Heart right ventricle (tissue), 16 donors: Measurements from ENCODE around the gene PRR14L. TPM values are rescaled to one million over a fixed set of nuclear protein-coding genes. Genes with fewer than 3 reads are reported as not detected.

Experiments
- ATAC-seq, 8 donors: fragments of 200-7000 bp; cut with Tn5 transposase; one replicate each; pipeline ENCODE4 v1.9.1; 2020; ENCODE audit warnings: mild to moderate bottlenecking in 8 of 8, moderate library complexity in 8 of 8, moderate number of reproducible peaks in 1 of 8
- DNase-seq, 2 donors: peaks; one replicate each; pipeline ENCODE4 v3.0.0-alpha.2; 2020
- H3K27ac ChIP-seq, 10 donors: fragments of 200-600 bp; sonication (generic) in 2 of 10; one replicate each; pipeline versions ENCODE4 v1.5.0 to v1.8.0; 2020 to 2022; ENCODE audit warnings: mild to moderate bottlenecking in 3 of 10
- H3K27me3 ChIP-seq, 7 donors: fragments of 200-600 bp; one replicate each; pipeline ENCODE4 v1.8.0; 2021 to 2022; ENCODE audit warnings: mild to moderate bottlenecking in 2 of 7
- H3K36me3 ChIP-seq, 9 donors: fragments of 200-600 bp; sonication (generic) in 1 of 9; one replicate each; pipeline versions ENCODE4 v1.5.0 to v1.8.0; 2020 to 2022; ENCODE audit warnings: mild to moderate bottlenecking in 2 of 9
- H3K4me1 ChIP-seq, 9 donors: fragments of 200-600 bp; sonication (generic) in 1 of 9; one replicate each; pipeline versions ENCODE4 v1.5.0 to v1.8.0; 2020 to 2022; ENCODE audit warnings: mild to moderate bottlenecking in 4 of 9
- H3K4me3 ChIP-seq, 10 donors: fragments of 200-600 bp; sonication (generic) in 2 of 10; one replicate each; pipeline versions ENCODE4 v1.5.0 to v1.8.0; 2020 to 2022; ENCODE audit warnings: mild to moderate bottlenecking in 7 of 10, moderate library complexity in 2 of 10
- H3K9me3 ChIP-seq, 11 donors: fragments of 200-600 bp in 10 of 11; sonication (generic) in 2 of 11; one replicate each; pipeline versions ENCODE4 v1.5.0 to v1.8.0; 2013 to 2022; ENCODE audit warnings: mild to moderate bottlenecking in 2 of 11, control low read depth in 1 of 11, moderate library complexity in 1 of 11
- WGBS, 2 donors: extraction: QIAGEN DNeasy Blood & Tissue Kit; methylation state at CpG; one replicate each; pipeline ENCODE4 v1.1.7; 2013; ENCODE audit warnings: inconsistent platforms in 1 of 2; 5-methylcytosine and 5-hydroxymethylcytosine counted together
- intact Hi-C, 10 donors: fragments of 100-400 bp; cut with DNase I; formaldehyde crosslinking; loops; one replicate each; pipeline versions ENCODE4 v1.11.1 to v1.14.2; 2022
- polyA plus RNA-seq, 2 donors: library from polyadenylated mRNA; stranded (reverse); fragments of 200-250 nt; gene quantifications; one replicate each; pipeline ENCODE4 v1.2.3, GENCODE V29; 2013
- total RNA-seq, 10 donors: library from RNA; stranded (reverse); fragmentation: NEBNext Ultra II Directional in 3 of 10; extraction: Animal tissue kit (Norgen Biotek cat#: 25700) in 3 of 10; gene quantifications; one replicate each; pipeline versions ENCODE4 v1.2.1 to v1.2.4, GENCODE V29; 2021 to 2023
- TF ChIP-seq, protein P1 (sequence below), 9 donors: fragments of 200-600 bp; sonication (generic) in 2 of 9; IDR thresholded peaks; one replicate each; pipeline versions ENCODE4 v1.5.0 to v1.8.0; 2021 to 2022; ENCODE audit warnings: antibody characterized with exemption in 9 of 9, mild to moderate bottlenecking in 5 of 9, moderate library complexity in 1 of 9
- donor health status: Arrhythmogenic right ventricular cardiomyopathy.
- donor health status: ischemic (EF 13 %, LVEDD 7.1; RV severe dilation, severe dysfunction).
- donor health status: healthy with polysubstance abuse.
- donor health status: DM: no; HTN: yes; CAD: no.
- donor health status: DM: no; HTN: no; CAD: no.
- donor health status: ischemic (EF 25% LVEDD 6.9; RV normal size, moderate dysfunction).
- donor health status: ischemic (EF 25% LVEDD 5.7; RV mildly dilated, moderate dysfunction).
- donor health status: healthy.
- donor health status: DM: yes; HTN: yes; CAD: no.
- donor health status: Ischemic cardiomyopathy.
- donor health status: ischemic (EF 35%, LVEDD 5.7; RV mildly dilated, moderate dysfunction).
- donor health status: nonischemic (EF 11% LVEDD 7.7; RV severe dilation, severe dysfunction).
- donor health status: DM: yes; HTN: yes; CAD: no.
- donor health status: PGD.
- donor health status: ischemic (EF 29% LVEDD 5.4; RV normal size, mild dysfunction).
- donor health status: nonischemic (EF 23%, LVEDD 6.1; RV moderate dilation, normal function).

PRR14L gene
- total and polyA plus RNA-seq, 12 donors, result 4.0 to 19.6 (median 17.0) TPM

DNA sequence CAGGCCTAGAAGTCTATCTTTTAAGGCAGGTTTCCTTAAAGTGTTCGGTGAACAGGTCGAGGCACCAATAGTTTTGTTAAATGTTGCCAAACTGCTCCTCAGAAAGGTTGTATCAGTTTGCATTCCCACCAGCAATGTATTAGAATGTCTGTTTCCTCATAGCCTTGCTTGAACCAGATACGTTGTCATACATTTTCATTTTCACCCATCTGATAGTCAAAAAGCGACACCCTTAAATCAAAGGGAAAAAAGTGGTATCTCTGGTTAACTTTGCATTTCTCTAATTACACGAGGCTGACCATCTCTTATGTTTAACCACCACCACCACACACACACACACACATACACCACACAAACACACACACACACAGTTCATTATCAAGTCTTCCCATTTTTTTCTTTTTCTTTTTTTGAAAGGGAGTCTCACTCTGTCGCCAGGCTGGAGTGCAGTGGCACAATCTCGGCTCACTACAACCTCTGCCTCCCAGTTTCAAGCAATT is 16.3 kb downstream of the PRR14L start:
- WGBS, 2 donors, result 89 to 92% methylated on average over 7 of the region's 7 CpGs
- Histone ChIP-seq H3K27me3 (no peaks in the 10 kb centered on the region), H3K4me1 (peaks cover 0 to 9% (median 5%) of the 10 kb centered on the region in 9 donors), H3K9me3 (no peaks in the 10 kb centered on the region), H3K36me3 (peaks cover 0 to 74% (median 4%) of the 10 kb centered on the region in 9 donors), H3K4me3 (no peak overlapping the region), H3K27ac (no peak overlapping the region)
- ATAC-seq (no peak), DNase-seq (no peak)
- TF ChIP-seq, protein P1, sequence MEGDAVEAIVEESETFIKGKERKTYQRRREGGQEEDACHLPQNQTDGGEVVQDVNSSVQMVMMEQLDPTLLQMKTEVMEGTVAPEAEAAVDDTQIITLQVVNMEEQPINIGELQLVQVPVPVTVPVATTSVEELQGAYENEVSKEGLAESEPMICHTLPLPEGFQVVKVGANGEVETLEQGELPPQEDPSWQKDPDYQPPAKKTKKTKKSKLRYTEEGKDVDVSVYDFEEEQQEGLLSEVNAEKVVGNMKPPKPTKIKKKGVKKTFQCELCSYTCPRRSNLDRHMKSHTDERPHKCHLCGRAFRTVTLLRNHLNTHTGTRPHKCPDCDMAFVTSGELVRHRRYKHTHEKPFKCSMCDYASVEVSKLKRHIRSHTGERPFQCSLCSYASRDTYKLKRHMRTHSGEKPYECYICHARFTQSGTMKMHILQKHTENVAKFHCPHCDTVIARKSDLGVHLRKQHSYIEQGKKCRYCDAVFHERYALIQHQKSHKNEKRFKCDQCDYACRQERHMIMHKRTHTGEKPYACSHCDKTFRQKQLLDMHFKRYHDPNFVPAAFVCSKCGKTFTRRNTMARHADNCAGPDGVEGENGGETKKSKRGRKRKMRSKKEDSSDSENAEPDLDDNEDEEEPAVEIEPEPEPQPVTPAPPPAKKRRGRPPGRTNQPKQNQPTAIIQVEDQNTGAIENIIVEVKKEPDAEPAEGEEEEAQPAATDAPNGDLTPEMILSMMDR (IDR thresholded peaks at IDR 0.05), result no peak
- intact Hi-C loops, result no loop called here

DNA sequence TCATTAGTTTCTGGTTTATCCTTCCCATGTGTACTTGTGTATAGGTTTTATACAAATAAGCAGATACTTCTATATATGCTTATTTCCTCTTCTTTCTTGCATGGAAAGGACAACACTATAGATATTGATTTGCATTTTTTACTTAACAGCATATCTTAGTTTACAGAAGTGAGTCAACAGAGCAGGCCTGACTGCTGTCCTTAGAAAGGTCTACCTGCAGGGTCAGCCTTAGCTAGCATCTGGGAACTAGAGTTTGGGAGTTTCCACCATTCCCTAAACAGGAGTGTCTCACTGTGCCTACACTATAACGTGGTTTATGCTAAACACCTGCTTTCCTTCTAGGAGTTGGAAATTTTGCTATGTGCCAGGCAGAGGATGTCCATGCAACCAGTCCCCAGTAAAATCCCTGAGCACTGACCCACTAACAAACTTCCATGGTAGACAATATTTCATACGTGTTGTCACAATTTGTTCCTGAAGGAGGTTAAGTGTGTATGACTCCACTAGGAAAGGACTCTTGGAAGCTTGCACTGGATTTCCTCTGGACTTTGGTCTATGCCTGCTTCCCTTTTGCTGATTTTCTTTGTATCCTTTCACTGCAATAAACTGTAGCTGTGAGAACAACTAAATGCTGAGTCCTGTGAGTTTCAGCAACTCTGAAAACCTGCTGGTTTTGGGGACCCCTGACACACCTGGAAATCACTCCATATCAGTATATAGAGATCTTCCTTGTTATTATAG is 17.7 kb downstream of the PRR14L start:
- Histone ChIP-seq H3K27me3 (no peaks in the 10 kb centered on the region), H3K27ac (no peak overlapping the region), H3K36me3 (peaks cover 0 to 69% (median 4%) of the 10 kb centered on the region in 9 donors), H3K4me1 (peaks cover 0 to under 1% (median 0%) of the 10 kb centered on the region in 9 donors), H3K9me3 (no peaks in the 10 kb centered on the region), H3K4me3 (no peak overlapping the region)
- DNase-seq, result no peak
- intact Hi-C loops, result no loop called here
- TF ChIP-seq, protein P1 (IDR thresholded peaks at IDR 0.05), result no peak
- ATAC-seq, result no peak
- 74 to 80% methylated on average over 2 of the region's 2 CpGs for WGBS, 2 donors

DNA sequence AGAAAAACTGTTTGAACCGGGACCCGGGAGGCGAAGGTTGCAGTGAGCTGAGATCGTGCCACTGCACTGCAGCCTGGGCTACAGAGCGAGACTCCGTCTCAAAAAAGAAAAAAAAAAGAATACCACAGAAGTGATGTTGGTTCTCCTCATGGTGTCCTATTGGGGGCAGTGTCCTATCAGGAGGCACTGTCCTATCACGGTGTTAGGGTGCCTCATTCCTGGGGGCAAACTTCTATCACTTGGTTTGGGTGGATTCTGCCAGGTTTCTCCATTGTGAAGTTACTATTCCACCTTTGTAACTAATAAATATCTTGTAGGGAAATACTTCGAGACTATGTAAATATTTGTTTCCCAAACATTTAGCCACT is 19.6 kb downstream of the PRR14L start:
- intact Hi-C loops, result no loop called here
- no peak overlapping the region for H3K27ac ChIP-seq
- H3K27me3 ChIP-seq, result no peaks in the 10 kb centered on the region

DNA sequence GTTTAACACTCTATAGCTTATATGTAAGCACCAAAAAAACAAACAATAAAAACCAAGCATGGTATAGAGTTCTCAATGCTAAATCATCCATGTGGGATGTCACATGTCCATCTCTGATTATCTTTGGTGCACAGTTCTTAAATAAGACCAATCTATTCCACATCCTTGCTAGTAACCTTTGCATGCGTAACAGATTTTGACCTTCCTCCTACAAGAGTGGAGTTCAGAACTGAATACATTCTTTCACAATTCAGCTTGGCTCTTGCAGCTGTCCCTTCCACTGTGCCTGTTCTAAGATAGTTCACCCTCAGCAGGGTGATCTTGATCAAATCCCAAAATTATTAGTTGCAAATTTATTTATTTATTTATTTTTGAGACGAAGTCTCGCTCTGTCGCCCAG is 21.1 kb downstream of the PRR14L start:
- H3K36me3 ChIP-seq, result peaks cover 0 to 68% (median 11%) of the 10 kb centered on the region in 9 donors
- TF ChIP-seq, protein P1 (IDR thresholded peaks at IDR 0.05), result no peak
- DNase-seq, result no peak
- H3K4me1 ChIP-seq, result peaks cover 0 to 14% (median 4%) of the 10 kb centered on the region in 9 donors
- intact Hi-C loops, result no loop called here
- no peak overlapping the region for H3K27ac ChIP-seq
- no peaks in the 10 kb centered on the region for H3K27me3 ChIP-seq
- WGBS, 2 donors, result 94 to 95% methylated on average over 4 of the region's 4 CpGs
- no peak overlapping the region for H3K4me3 ChIP-seq
- peak in 1 of 8 donors; percentile 66 for ATAC-seq
- no peaks in the 10 kb centered on the region for H3K9me3 ChIP-seq

More for the DNA sequence above, 19.6 kb downstream of the PRR14L start:
- ATAC-seq, result no peak
- H3K4me3 ChIP-seq, result no peak overlapping the region
- DNase-seq, result no peak
- H3K36me3 ChIP-seq, result peaks cover 0 to 68% (median under 1%) of the 10 kb centered on the region in 9 donors
- WGBS, 2 donors, result 89% methylated on average over 8 of the region's 8 CpGs
- TF ChIP-seq, protein P1 (IDR thresholded peaks at IDR 0.05), result no peak
- peaks cover 0 to 14% (median 4%) of the 10 kb centered on the region in 9 donors for H3K4me1 ChIP-seq
- no peaks in the 10 kb centered on the region for H3K9me3 ChIP-seq
